Sigmoid colon (tissue), 7 donors: ENCODE data around the gene CDKAL1. TPM values are rescaled to one million over a fixed set of nuclear protein-coding genes. Genes with fewer than 3 reads are reported as not detected.
"Not testable (repeated sequence)": the region's sequence is repeated elsewhere in the genome, so short reads cannot be mapped to it uniquely, and the experiment has no call there.

Source experiments
- DNase-seq: peaks from one replicate; pipeline ENCODE4 v3.0.0-alpha.2; 2019
- H3K27ac ChIP-seq, 4 donors: fragments of 200-600 bp; sonication (generic); one replicate each; pipeline ENCODE4 v1.5.1; 2016 to 2019; ENCODE audit warnings: mild to moderate bottlenecking in 1 of 4
- H3K27me3 ChIP-seq, 3 donors: fragments of 200-600 bp; sonication (generic); one replicate each; pipeline ENCODE4 v1.5.1; 2019; ENCODE audit warnings: mild to moderate bottlenecking in 1 of 3
- H3K36me3 ChIP-seq, 4 donors: fragments of 200-600 bp; sonication (generic); one replicate each; pipeline ENCODE4 v1.5.1; 2016 to 2019
- H3K4me1 ChIP-seq, 4 donors: fragments of 200-600 bp; sonication (generic); one replicate each; pipeline ENCODE4 v1.5.1; 2017 to 2019
- H3K4me3 ChIP-seq, 4 donors: fragments of 200-600 bp; sonication (generic); one replicate each; pipeline ENCODE4 v1.5.1; 2017 to 2019; ENCODE audit warnings: mild to moderate bottlenecking in 2 of 4, moderate library complexity in 1 of 4
- H3K9me3 ChIP-seq, 4 donors: fragments of 200-600 bp in 3 of 4; sonication (generic) in 3 of 4; one replicate each; pipeline versions ENCODE4 v1.5.1 to v1.6.1; 2013 to 2019
- CTCF ChIP-seq, 4 experiments: fragments of 450-650 bp in 3 of 4; fragments of 200-600 bp in 1 of 4; IDR thresholded peaks; one replicate each; pipeline ENCODE4 v1.5.1; 2016 to 2019; ENCODE audit warnings: antibody characterized with exemption in 4 of 4, mild to moderate bottlenecking in 3 of 4, moderate library complexity in 2 of 4
- EP300 ChIP-seq, 4 donors: sonication (generic); formaldehyde crosslinking; IDR thresholded peaks; one replicate each; pipeline ENCODE4 v1.6.1; 2017; ENCODE audit warnings: antibody characterized with exemption in 4 of 4
- POLR2A ChIP-seq, 2 donors: fragments of 450-650 bp; IDR thresholded peaks; one replicate each; pipeline ENCODE4 v1.6.1; 2016; ENCODE audit warnings: antibody characterized with exemption in 2 of 2, mild to moderate bottlenecking in 2 of 2, moderate library complexity in 2 of 2
- POLR2AphosphoS5 ChIP-seq, 4 donors: sonication (generic); formaldehyde crosslinking; IDR thresholded peaks; one replicate each; pipeline ENCODE4 v1.6.1; 2017; ENCODE audit warnings: antibody characterized with exemption in 4 of 4
- WGBS, 2 donors: extraction: QIAGEN DNeasy Blood & Tissue Kit; methylation state at CpG; one replicate each; pipeline ENCODE4 v1.1.7; 2013; 5-methylcytosine and 5-hydroxymethylcytosine counted together
- intact Hi-C: fragments of 100-400 bp; cut with DNase I; formaldehyde crosslinking; loops from one replicate; pipeline ENCODE4 v1.15.1; 2023
- polyA plus RNA-seq, 3 donors: library from polyadenylated mRNA; stranded (reverse); fragments of 200-250 nt; gene quantifications; one replicate each; pipeline ENCODE4 v1.2.3, GENCODE V29; 2013
- total RNA-seq, 4 donors: library from RNA; depleted of rRNA; stranded (reverse); fragments of >200 nt; gene quantifications; one replicate each; pipeline ENCODE4 v1.1.0, GENCODE V29; 2016
- donor health status: healthy with polysubstance abuse.
- donor health status: Bipolar disorder and iron deficiency.
- donor health status: healthy.

CDKAL1 gene
- total and polyA plus RNA-seq, 7 donors, result 2.8 to 14.7 (median 11.4) TPM

- Histone ChIP-seq H3K36me3 (no peaks in the 10 kb centered on the region), H3K9me3 (no peaks in the 10 kb centered on the region), H3K4me1 (peaks cover 0 to 2% (median under 1%) of the 10 kb centered on the region in 4 donors), H3K27ac (no peak overlapping the region), H3K27me3 (no peaks in the 10 kb centered on the region), H3K4me3 (no peak overlapping the region)
- TF ChIP-seq EP300 (IDR thresholded peaks at IDR 0.05), result no peak
- intact Hi-C loops, result no loop called here
- 94 to 98% methylated on average over 2 of the region's 2 CpGs for WGBS, 2 donors
- no peak for DNase-seq
Measured at GRCh38 chr6:20746024-20746423, 211.8 kb downstream of the CDKAL1 start.

- H3K4me1 ChIP-seq, result peaks cover 0 to 12% (median 6%) of the 10 kb centered on the region in 4 donors
- TF ChIP-seq POLR2AphosphoS5 (IDR thresholded peaks at IDR 0.05) (no peak), CTCF (IDR thresholded peaks at IDR 0.05) (no peak), EP300 (IDR thresholded peaks at IDR 0.05) (no peak), POLR2A (IDR thresholded peaks at IDR 0.05) (no peak)
Measured at GRCh38 chr6:20746805-20747558, 212.7 kb downstream of the CDKAL1 start.

GRCh38 chr6:20747991-20748390, 213.7 kb downstream of the CDKAL1 start:
- H3K27me3 ChIP-seq, result no peaks in the 10 kb centered on the region
- H3K4me1 ChIP-seq, result peaks cover 0 to 14% (median 6%) of the 10 kb centered on the region in 4 donors
- H3K36me3 ChIP-seq, result no peaks in the 10 kb centered on the region
- 94 to 99% methylated on average over 2 of the region's 2 CpGs for WGBS, 2 donors
- no peak overlapping the region for H3K4me3 ChIP-seq
- no peak for TF ChIP-seq POLR2AphosphoS5 (IDR thresholded peaks at IDR 0.05)
- TF ChIP-seq POLR2A (IDR thresholded peaks at IDR 0.05), result no peak
- no peak for TF ChIP-seq CTCF (IDR thresholded peaks at IDR 0.05)
- no peak for TF ChIP-seq EP300 (IDR thresholded peaks at IDR 0.05)
- intact Hi-C loops, result no loop called here
- H3K27ac ChIP-seq, result no peak overlapping the region
- H3K9me3 ChIP-seq, result no peaks in the 10 kb centered on the region
- no peak for DNase-seq

More at GRCh38 chr6:20746805-20747558, 212.7 kb downstream of the CDKAL1 start:
- Histone ChIP-seq H3K27me3 (no peaks in the 10 kb centered on the region), H3K27ac (no peak overlapping the region), H3K9me3 (no peaks in the 10 kb centered on the region), H3K4me3 (no peak overlapping the region), H3K36me3 (no peaks in the 10 kb centered on the region)
- intact Hi-C loops, result no loop called here
- 89 to 92% methylated on average over 6 of the region's 6 CpGs for WGBS, 2 donors
- no peak for DNase-seq

- Histone ChIP-seq H3K27me3 (no peaks in the 10 kb centered on the region), H3K27ac (no peak overlapping the region), H3K4me3 (no peak overlapping the region), H3K4me1 (peaks cover 0 to 14% (median 6%) of the 10 kb centered on the region in 4 donors), H3K36me3 (no peaks in the 10 kb centered on the region), H3K9me3 (no peaks in the 10 kb centered on the region)
- DNase-seq, result no peak
- TF ChIP-seq CTCF (IDR thresholded peaks at IDR 0.05) (no peak), POLR2A (IDR thresholded peaks at IDR 0.05) (no peak), POLR2AphosphoS5 (IDR thresholded peaks at IDR 0.05) (no peak), EP300 (IDR thresholded peaks at IDR 0.05) (no peak)
- intact Hi-C loops, result no loop called here
Measured at GRCh38 chr6:20751293-20751935, 217.2 kb downstream of the CDKAL1 start.

GRCh38 chr6:20755631-20756030, 221.4 kb downstream of the CDKAL1 start:
- Histone ChIP-seq H3K36me3 (no peaks in the 10 kb centered on the region), H3K4me1 (peaks cover 0 to 14% (median 6%) of the 10 kb centered on the region in 4 donors), H3K9me3 (no peaks in the 10 kb centered on the region), H3K27me3 (no peaks in the 10 kb centered on the region), H3K27ac (no peak overlapping the region), H3K4me3 (no peak overlapping the region)
- no peak for DNase-seq
- TF ChIP-seq POLR2AphosphoS5 (IDR thresholded peaks at IDR 0.05) (no peak), CTCF (IDR thresholded peaks at IDR 0.05) (no peak), EP300 (IDR thresholded peaks at IDR 0.05) (no peak), POLR2A (IDR thresholded peaks at IDR 0.05) (no peak)
- intact Hi-C loops, result no loop called here

- H3K27ac ChIP-seq, H3K9me3 ChIP-seq, H3K36me3 ChIP-seq, intact Hi-C loops, H3K4me1 ChIP-seq, H3K27me3 ChIP-seq, H3K4me3 ChIP-seq, DNase-seq: not testable (repeated sequence)
- WGBS, 2 donors, result 97% methylated on average over 2 of the region's 2 CpGs
Measured at GRCh38 chr6:20756584-20757147, 222.4 kb downstream of the CDKAL1 start.
